ENCODE measurements around the gene HPCAL1. TPM values are rescaled to one million over a fixed set of nuclear protein-coding genes. Genes with fewer than 3 reads are reported as not detected.
"Not testable (repeated sequence)": the region's sequence is repeated elsewhere in the genome, so short reads cannot be mapped to it uniquely, and the experiment has no call there.

The HPCAL1 gene
- total and polyA plus RNA-seq, 2 of the 4 experiments (the other 2 are of a cell fraction) = 8.2 to 33.7 TPM

DNA sequence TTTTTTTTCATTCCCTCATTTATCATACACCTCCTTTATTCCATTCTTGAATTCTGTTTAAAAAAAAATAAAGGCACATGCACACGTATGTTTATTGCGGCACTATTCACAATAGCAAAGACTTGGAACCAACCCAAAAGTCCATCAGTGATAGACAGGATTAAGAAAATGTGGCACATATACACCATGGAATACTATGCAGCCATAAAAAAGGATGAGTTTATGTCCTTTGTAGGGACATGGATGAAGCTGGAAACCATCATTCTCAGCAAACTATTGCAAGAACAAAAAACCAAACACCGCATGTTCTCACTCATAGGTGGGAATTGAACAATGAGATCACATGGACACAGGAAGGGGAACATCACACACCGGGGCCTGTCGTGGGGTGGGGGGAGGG lies 39.2 kb upstream of the HPCAL1 start:
- H2BK15ac ChIP-seq (ENCODE audit: low read depth, low read length); H3K27ac ChIP-seq (ENCODE audit: insufficient read depth, low read length); H3K9me3 ChIP-seq (ENCODE audit: control insufficient read depth, insufficient read depth, low read length); BruUV-seq (replicated peaks); dilution Hi-C loops (cut with HindIII; ENCODE audit: low sequenced_read_pairs, unreplicated experiment); H3K23ac ChIP-seq (ENCODE audit: low read depth, low read length); H2AK5ac ChIP-seq (ENCODE audit: low read depth, low read length); H4K5ac ChIP-seq (ENCODE audit: low read depth, low read length); POLR2A ChIA-PET (ENCODE audit: unreplicated experiment); H2AFZ ChIP-seq (replicated peaks; ENCODE audit: low read length, poor library complexity); H3K18ac ChIP-seq (ENCODE audit: low read depth, low read length); H3K4me2 ChIP-seq (ENCODE audit: low read depth, low read length); H3K56ac ChIP-seq (ENCODE audit: extremely low read depth, insufficient read depth, low read length); H4K8ac ChIP-seq (ENCODE audit: low read depth in 2 of 2, low read length in 2 of 2); ATAC-seq (ENCODE audit: low read depth); intact Hi-C loops (cut with micrococcal nuclease); H3K4ac ChIP-seq (ENCODE audit: low read depth, low read length); H3K4me3 ChIP-seq (ENCODE audit: insufficient read depth, low read depth, low read length); H3K79me1 ChIP-seq (ENCODE audit: low read depth in 1 of 2, low read length in 2 of 2); H4K91ac ChIP-seq (ENCODE audit: insufficient read depth, low read depth, low read length); H2BK120ac ChIP-seq (ENCODE audit: low read depth, low read length); H3K36me3 ChIP-seq (ENCODE audit: control insufficient read depth, insufficient read depth, low read length); H2AK9ac ChIP-seq (replicated peaks; ENCODE audit: low read depth, low read length, poor library complexity); DNase-seq; H2BK5ac ChIP-seq (ENCODE audit: low read depth, low read length, poor library complexity, severe bottlenecking); in situ Hi-C loops (cut with MboI; ENCODE audit: low sequenced_read_pairs); H4K20me1 ChIP-seq (ENCODE audit: insufficient read depth, low read length); H3K9me1 ChIP-seq (ENCODE audit: insufficient read depth, low read length); CTCF ChIA-PET; H3K14ac ChIP-seq (replicated peaks; ENCODE audit: low read depth, low read length); H3K4me1 ChIP-seq (ENCODE audit: control insufficient read depth, insufficient read depth, low read length); H2BK20ac ChIP-seq (ENCODE audit: low read depth, low read length); H3K9ac ChIP-seq (ENCODE audit: low read depth, low read length): not testable (repeated sequence)
- peaks cover 26% of the 10 kb centered on the region for H3K27me3 ChIP-seq (ENCODE audit: control insufficient read depth, insufficient read depth, low read length)
- no CpG with 5 or more reads among the region's 5 CpGs for WGBS, 2 experiments (ENCODE audit: extremely low coverage in 2 of 2, insufficient read length in 1 of 2)
